Kidney (tissue), 14 donors: ENCODE results near the gene C17orf58. TPM values are rescaled to one million over a fixed set of nuclear protein-coding genes. Genes with fewer than 3 reads are reported as not detected.
"Not testable (repeated sequence)": the region's sequence is repeated elsewhere in the genome, so short reads cannot be mapped to it uniquely, and the experiment has no call there.

ENCODE experiments used
- DNase-seq, 5 donors: peaks; one replicate each; pipeline ENCODE4 v3.0.0-alpha.2; 2013 to 2020
- FAIRE-seq: peaks from 2 replicates; lab custom pipeline; 2012; peaks lifted over from hg19 to GRCh38; lab: Jason Lieb, UNC
- H3K27ac ChIP-seq, 2 donors: one replicate each; pipeline ENCODE4 v1.7.0; 2013; ENCODE audit warnings: low read depth in 2 of 2, low read length in 2 of 2, inconsistent platforms in 1 of 2
- H3K27me3 ChIP-seq: one replicate; pipeline ENCODE4 v1.7.1; 2013; ENCODE audit warnings: low read length, inconsistent platforms; ENCODE audit not compliant: control insufficient read depth, insufficient read depth
- H3K36me3 ChIP-seq, 3 donors: one replicate each; pipeline versions ENCODE4 v1.7.0 to v1.7.1; 2013; ENCODE audit warnings: low read length in 3 of 3, control low read depth in 1 of 3, inconsistent platforms in 1 of 3; ENCODE audit not compliant: insufficient read depth in 3 of 3, control insufficient read depth in 2 of 3
- H3K4me1 ChIP-seq, 3 donors: one replicate each; pipeline versions ENCODE4 v1.7.0 to v1.7.1; 2013; ENCODE audit warnings: low read length in 3 of 3, inconsistent platforms in 1 of 3, low read depth in 1 of 3; ENCODE audit not compliant: control insufficient read depth in 2 of 3, insufficient read depth in 2 of 3
- H3K4me3 ChIP-seq, 3 donors: one replicate each; pipeline versions ENCODE4 v1.7.0 to v1.8.1; 2013; ENCODE audit warnings: low read length in 3 of 3, control low read depth in 1 of 3, inconsistent platforms in 1 of 3
- H3K9ac ChIP-seq, 3 donors: one replicate each; pipeline versions ENCODE4 v1.7.0 to v1.7.1; 2013; ENCODE audit warnings: low read length in 3 of 3, control low read depth in 1 of 3, inconsistent platforms in 1 of 3
- H3K9me3 ChIP-seq, 3 donors: one replicate each; pipeline versions ENCODE4 v1.7.0 to v1.7.1; 2013; ENCODE audit warnings: low read length in 3 of 3, control low read depth in 1 of 3, inconsistent platforms in 1 of 3; ENCODE audit not compliant: control insufficient read depth in 2 of 3, insufficient read depth in 1 of 3
- CTCF ChIP-seq: IDR thresholded peaks from 3 replicates; pipeline ENCODE4 v1.5.1; 2012; ENCODE audit warnings: mild to moderate bottlenecking, moderate library complexity, borderline replicate concordance; ENCODE audit not compliant: insufficient read depth; ENCODE audit errors: extremely low read depth
- intact Hi-C: fragments of 100-400 bp; cut with DNase I; formaldehyde crosslinking; loops from one replicate; pipeline ENCODE4 v1.11.1; 2022
- polyA plus RNA-seq: library from polyadenylated mRNA; stranded (reverse); fragments of 350-450 nt; fragmentation: Illumina TruSeq; extraction: RNeasy Lipid Tissue Mini Kit (QIAGEN cat#74804); gene quantifications from one replicate; pipeline ENCODE4 v1.2.3, GENCODE V29; 2014; ENCODE audit warnings: low read depth, low replicate concordance; ENCODE audit not compliant: insufficient read depth
- total RNA-seq: library from RNA; stranded (reverse); fragmentation: NEBNext Ultra II Directional; extraction: Animal tissue kit (Norgen Biotek cat#: 25700); gene quantifications from one replicate; pipeline ENCODE4 v1.2.1, GENCODE V29; 2021
- donor health status: control.
- donor health status: control.
- donor health status: control.
- donor health status: control.
- donor health status: control.
- donor health status: DM: yes; HTN: yes; CAD: no.
- donor health status: Normal renal cell carcinoma (clear cell type).

C17orf58 gene
- total and polyA plus RNA-seq, 2 donors from 2014 or later = 10.0 to 11.1 TPM

- H3K9ac ChIP-seq = no peak overlapping the region
- H3K9me3 ChIP-seq = no peaks in the 10 kb centered on the region
- intact Hi-C loops = no loop called here
- no peak overlapping the region for H3K4me3 ChIP-seq
- peak in 2 of 5 donors; percentile 38 to 54 for DNase-seq
- FAIRE-seq = no peak
- H3K36me3 ChIP-seq = no peaks in the 10 kb centered on the region
- no peak for TF ChIP-seq CTCF
- H3K27ac ChIP-seq = no peak overlapping the region
- H3K4me1 ChIP-seq = peaks cover 0 to 8% (median 2%) of the 10 kb centered on the region in 3 donors
- no peaks in the 10 kb centered on the region for H3K27me3 ChIP-seq
These were observed 33.4 kb upstream of the C17orf58 start for GRCh38 chr17:68029512-68030215.

- H3K27me3 ChIP-seq, DNase-seq, H3K9ac ChIP-seq, H3K36me3 ChIP-seq, intact Hi-C loops, H3K27ac ChIP-seq, H3K4me3 ChIP-seq, H3K9me3 ChIP-seq, H3K4me1 ChIP-seq, FAIRE-seq: not testable (repeated sequence)
These were observed 26.3 kb upstream of the C17orf58 start for GRCh38 chr17:68022547-68022946.

GRCh38 chr17:68021963-68022362 is 25.7 kb upstream of the C17orf58 start:
- FAIRE-seq = no peak
- H3K9ac ChIP-seq = no peak overlapping the region
- no peak overlapping the region for H3K4me3 ChIP-seq
- H3K27ac ChIP-seq = no peak overlapping the region
- intact Hi-C loops = no loop called here
- DNase-seq = peak in 1 of 5 donors; percentile 22
- no peaks in the 10 kb centered on the region for H3K27me3 ChIP-seq
- H3K36me3 ChIP-seq = no peaks in the 10 kb centered on the region
- peaks cover 0 to 6% (median 0%) of the 10 kb centered on the region in 3 donors for H3K4me1 ChIP-seq
- TF ChIP-seq CTCF = no peak
- H3K9me3 ChIP-seq = no peaks in the 10 kb centered on the region

- intact Hi-C loops = not testable (repeated sequence)
These were observed 24.5 kb upstream of the C17orf58 start for GRCh38 chr17:68020791-68021190.

More at GRCh38 chr17:68020791-68021190, 24.5 kb upstream of the C17orf58 start:
- not testable (repeated sequence) for H3K36me3 ChIP-seq, H3K4me1 ChIP-seq, DNase-seq, H3K9me3 ChIP-seq, H3K27me3 ChIP-seq, FAIRE-seq, H3K27ac ChIP-seq
- H3K9ac ChIP-seq = peak overlapping the region in 2 of 3 donors; percentile 67
- peak overlapping the region; percentile 58 to 71 (median 66) for H3K4me3 ChIP-seq
